ENCODE data around the gene FGF22. TPM values are rescaled to one million over a fixed set of nuclear protein-coding genes. Genes with fewer than 3 reads are reported as not detected.

Gene FGF22
- total RNA-seq, 2 donors from 2014 or later: 0.27 to 0.56 TPM

DNA sequence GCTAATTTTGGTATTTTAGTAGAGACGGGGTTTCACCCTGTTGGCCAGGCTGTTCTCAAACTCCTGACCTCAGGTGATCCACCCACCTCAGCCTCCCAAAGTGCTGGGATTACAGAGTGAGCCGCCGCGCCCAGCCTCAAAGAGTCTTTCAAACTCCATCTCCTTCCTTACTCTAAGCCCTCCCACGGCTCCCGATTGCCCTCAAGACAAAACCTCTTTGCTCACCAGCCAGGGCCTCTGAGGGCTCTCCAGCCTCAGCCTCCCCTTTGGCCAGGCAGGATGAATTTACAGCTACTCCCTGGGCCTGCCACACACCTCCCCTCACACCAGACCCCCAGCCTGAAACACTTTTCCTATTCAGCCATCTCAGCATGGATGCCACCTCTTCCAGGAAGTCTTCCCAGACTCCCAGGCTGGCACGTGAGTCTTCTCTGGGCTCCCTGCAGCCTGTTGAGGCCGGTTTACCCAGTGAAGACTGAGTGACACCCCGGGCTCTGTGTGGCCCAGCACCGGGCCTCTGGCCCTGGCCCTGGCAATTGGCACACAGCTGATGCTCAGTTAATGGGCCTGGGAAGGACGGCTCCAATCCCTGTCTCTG, 48.0 kb downstream of the FGF22 start:
- Histone ChIP-seq H3K4me3 (no peak overlapping the region), H3K27ac (no peak overlapping the region), H3K9me3 (no peaks in the 10 kb centered on the region), H3K27me3 (replicated peaks; ENCODE audit: insufficient read depth) (no peaks in the 10 kb centered on the region), H3K4me1 (ENCODE audit: control insufficient read depth in 1 of 2, low read depth in 2 of 2) (no peaks in the 10 kb centered on the region), H3K36me3 (no peaks in the 10 kb centered on the region)
- DNase-seq (ENCODE audit: low spot score): no peak
- ATAC-seq (ENCODE audit: insufficient number of reproducible peaks, low FRiP score, low read depth): no peak
- no peak for TF ChIP-seq CTCF (IDR thresholded peaks at IDR 0.05)

- Histone ChIP-seq H3K36me3 (no peaks in the 10 kb centered on the region), H3K27ac (no peak overlapping the region), H3K4me3 (no peak overlapping the region), H3K9me3 (no peaks in the 10 kb centered on the region), H3K27me3 (replicated peaks; ENCODE audit: insufficient read depth) (no peaks in the 10 kb centered on the region), H3K4me1 (ENCODE audit: control insufficient read depth in 1 of 2, low read depth in 2 of 2) (no peaks in the 10 kb centered on the region)
- ATAC-seq (ENCODE audit: insufficient number of reproducible peaks, low FRiP score, low read depth) (no peak), DNase-seq (ENCODE audit: low spot score) (no peak)
- no peak for TF ChIP-seq CTCF (IDR thresholded peaks at IDR 0.05)
Measured at GRCh38 chr19:688214-688613, 48.5 kb downstream of the FGF22 start.

- no peak for ATAC-seq (ENCODE audit: insufficient number of reproducible peaks, low FRiP score, low read depth)
- DNase-seq (ENCODE audit: low spot score): no peak
- H3K27me3 ChIP-seq (replicated peaks; ENCODE audit: insufficient read depth): no peaks in the 10 kb centered on the region
- H3K4me3 ChIP-seq: no peak overlapping the region
- H3K36me3 ChIP-seq: no peaks in the 10 kb centered on the region
- H3K9me3 ChIP-seq: no peaks in the 10 kb centered on the region
- H3K4me1 ChIP-seq (ENCODE audit: control insufficient read depth in 1 of 2, low read depth in 2 of 2): no peaks in the 10 kb centered on the region
- no peak overlapping the region for H3K27ac ChIP-seq
- no peak for TF ChIP-seq CTCF (IDR thresholded peaks at IDR 0.05)
Measured at GRCh38 chr19:688992-689391, 49.3 kb downstream of the FGF22 start.

GRCh38 chr19:690203-690602, 50.5 kb downstream of the FGF22 start:
- Histone ChIP-seq H3K36me3 (no peaks in the 10 kb centered on the region), H3K9me3 (no peaks in the 10 kb centered on the region), H3K27ac (no peak overlapping the region), H3K4me3 (no peak overlapping the region), H3K4me1 (ENCODE audit: control insufficient read depth in 1 of 2, low read depth in 2 of 2) (no peaks in the 10 kb centered on the region), H3K27me3 (replicated peaks; ENCODE audit: insufficient read depth) (no peaks in the 10 kb centered on the region)
- DNase-seq (ENCODE audit: low spot score) (no peak), ATAC-seq (ENCODE audit: insufficient number of reproducible peaks, low FRiP score, low read depth) (no peak)
- TF ChIP-seq CTCF (IDR thresholded peaks at IDR 0.05): no peak

Other genes starting within 250 kb of the FGF22 start
- gene C2CD4C, start 230.7 kb upstream of the FGF22 start, total RNA-seq: 1 to 10 TPM in 1 of 2 donors, under 1 TPM in 1; 0.54 to 1.6 TPM
- gene SHC2, start 178.8 kb upstream of the FGF22 start, total RNA-seq: 10 to 100 TPM; 17.2 to 18.8 TPM
- under 1 TPM in 1 of 2 donors, not detected in 1; 0.92 TPM for gene MADCAM1, start 143.4 kb upstream of the FGF22 start, total RNA-seq
- 10 to 100 TPM; 34.1 to 94.1 TPM for gene TPGS1, start 132.4 kb upstream of the FGF22 start, total RNA-seq
- gene CDC34, start 108.1 kb upstream of the FGF22 start, total RNA-seq: 10 to 100 TPM; 40.2 to 86.2 TPM
- under 1 TPM in 1 of 2 donors, not detected in 1; 0.54 TPM for gene GZMM, start 95.8 kb upstream of the FGF22 start, total RNA-seq
- gene BSG, start 67.3 kb upstream of the FGF22 start, total RNA-seq: 100 to 1,000 TPM; 344 to 575 TPM
- gene HCN2, start 50.0 kb upstream of the FGF22 start, total RNA-seq: not detected
- 10 to 100 TPM; 23.8 to 30.9 TPM for gene POLRMT, start 6.3 kb upstream of the FGF22 start, total RNA-seq
- gene RNF126, start 23.3 kb downstream of the FGF22 start, total RNA-seq: 10 to 100 TPM; 47.8 to 61.9 TPM
- gene FSTL3, start 36.5 kb downstream of the FGF22 start, total RNA-seq: 100 to 1,000 TPM; 361 to 595 TPM
- gene PRSS57, start 55.6 kb downstream of the FGF22 start, total RNA-seq: not detected
- gene PALM, start 69.1 kb downstream of the FGF22 start, total RNA-seq: 10 to 100 TPM; 14.4 to 28.4 TPM
- gene MISP, start 111.2 kb downstream of the FGF22 start, total RNA-seq: 1 to 10 TPM in 1 of 2 donors, not detected in 1; 2.2 TPM
- gene PTBP1, start 157.6 kb downstream of the FGF22 start, total RNA-seq: 100 to 1,000 TPM; 149 to 163 TPM
- gene PLPPR3, start 182.1 kb downstream of the FGF22 start, total RNA-seq: not detected
- gene AZU1, start 188.0 kb downstream of the FGF22 start, total RNA-seq: 1 to 10 TPM in 1 of 2 donors, not detected in 1; 1.1 TPM
- not detected for gene PRTN3, start 201.1 kb downstream of the FGF22 start, total RNA-seq
- gene ELANE, start 212.4 kb downstream of the FGF22 start, total RNA-seq: under 1 TPM in 1 of 2 donors, not detected in 1; 0.41 TPM
- gene CFD, start 219.8 kb downstream of the FGF22 start, total RNA-seq: 100 to 1,000 TPM; 472 to 781 TPM